Endodermal cell (in vitro differentiated cells): Measurements from ENCODE around the gene ZBTB47. TPM values are rescaled to one million over a fixed set of nuclear protein-coding genes. Genes with fewer than 3 reads are reported as not detected.

Source experiments
- DNase-seq: peaks from one replicate; pipeline ENCODE4 v3.0.0-alpha.2; 2017
- H3K27ac ChIP-seq: 2 replicates; pipeline ENCODE4 v1.5.1; 2013; ENCODE audit warnings: mild to moderate bottlenecking, low read depth, low read length, moderate library complexity
- H3K27me3 ChIP-seq: 2 replicates; pipeline ENCODE4 v1.6.1; 2013; ENCODE audit warnings: mild to moderate bottlenecking, low read length, moderate library complexity; ENCODE audit not compliant: insufficient read depth, control insufficient read depth, poor library complexity, severe bottlenecking
- H3K36me3 ChIP-seq: 2 replicates; pipeline ENCODE4 v1.7.0; 2013; ENCODE audit warnings: mild to moderate bottlenecking, low read length, moderate library complexity; ENCODE audit not compliant: control insufficient read depth, insufficient read depth
- H3K4me1 ChIP-seq: one replicate; pipeline ENCODE4 v1.7.0; 2013; ENCODE audit warnings: low read length; ENCODE audit not compliant: control insufficient read depth, insufficient read depth
- H3K4me3 ChIP-seq: 2 replicates; pipeline ENCODE4 v1.5.1; 2013; ENCODE audit warnings: mild to moderate bottlenecking, low read length, moderate library complexity
- H3K9ac ChIP-seq: 2 replicates; pipeline ENCODE4 v1.6.1; 2013; ENCODE audit warnings: mild to moderate bottlenecking, low read length, moderate library complexity; ENCODE audit not compliant: poor library complexity, severe bottlenecking; ENCODE audit errors: extremely low read depth
- H3K9me3 ChIP-seq: 2 replicates; pipeline ENCODE4 v1.6.1; 2013; ENCODE audit warnings: mild to moderate bottlenecking, low read length, moderate library complexity; ENCODE audit not compliant: control insufficient read depth
- H3K27ac Mint-ChIP-seq: 2 replicates; pipeline ENCODE4 v1.8.0; 2020; ENCODE audit warnings: mixed read lengths
- H3K27me3 Mint-ChIP-seq: 2 replicates; pipeline ENCODE4 v1.8.0; 2021; ENCODE audit warnings: mild to moderate bottlenecking, mixed read lengths; ENCODE audit not compliant: insufficient read depth
- H3K36me3 Mint-ChIP-seq: 2 replicates; pipeline ENCODE4 v1.8.0; 2020; ENCODE audit warnings: low read depth, mixed read lengths
- H3K4me1 Mint-ChIP-seq: 2 replicates; pipeline ENCODE4 v1.8.0; 2020; ENCODE audit warnings: mixed read lengths
- H3K4me3 Mint-ChIP-seq: 2 replicates; pipeline ENCODE4 v1.8.0; 2020; ENCODE audit warnings: mild to moderate bottlenecking, moderate library complexity, mixed read lengths
- H3K9me3 Mint-ChIP-seq: 2 replicates; pipeline ENCODE4 v1.8.0; 2020; ENCODE audit warnings: mild to moderate bottlenecking, mixed read lengths
- WGBS, 2 experiments: methylation state at CpG; one replicate each; pipeline versions ENCODE4 v1.1.5 to v1.1.7; 2013; ENCODE audit warnings: missing lambda C conversion rate in 2 of 2, mixed read lengths in 1 of 2; ENCODE audit not compliant: insufficient coverage in 1 of 2, insufficient read length in 1 of 2; 5-methylcytosine and 5-hydroxymethylcytosine counted together
- total RNA-seq, 2 donors: library from RNA; stranded (reverse); fragmentation: NEBNext Ultra II Directional in 1 of 2; extraction: Animal tissue kit (Norgen Biotek cat#: 25700) in 1 of 2; gene quantifications; 2 replicates in 1 of 2; 3 replicates in 1 of 2; pipeline ENCODE4 v1.2.1, GENCODE V29; 2021
- TF ChIP-seq, protein P1 (sequence below): fragments of 200-600 bp; sonication (generic); conservative IDR thresholded peaks from 2 replicates; pipeline ENCODE4 v1.5.0; 2021; ENCODE audit warnings: antibody characterized with exemption, mild to moderate bottlenecking

The ZBTB47 gene
- total RNA-seq, 2 donors from 2014 or later = 4.6 to 7.2 TPM

DNA sequence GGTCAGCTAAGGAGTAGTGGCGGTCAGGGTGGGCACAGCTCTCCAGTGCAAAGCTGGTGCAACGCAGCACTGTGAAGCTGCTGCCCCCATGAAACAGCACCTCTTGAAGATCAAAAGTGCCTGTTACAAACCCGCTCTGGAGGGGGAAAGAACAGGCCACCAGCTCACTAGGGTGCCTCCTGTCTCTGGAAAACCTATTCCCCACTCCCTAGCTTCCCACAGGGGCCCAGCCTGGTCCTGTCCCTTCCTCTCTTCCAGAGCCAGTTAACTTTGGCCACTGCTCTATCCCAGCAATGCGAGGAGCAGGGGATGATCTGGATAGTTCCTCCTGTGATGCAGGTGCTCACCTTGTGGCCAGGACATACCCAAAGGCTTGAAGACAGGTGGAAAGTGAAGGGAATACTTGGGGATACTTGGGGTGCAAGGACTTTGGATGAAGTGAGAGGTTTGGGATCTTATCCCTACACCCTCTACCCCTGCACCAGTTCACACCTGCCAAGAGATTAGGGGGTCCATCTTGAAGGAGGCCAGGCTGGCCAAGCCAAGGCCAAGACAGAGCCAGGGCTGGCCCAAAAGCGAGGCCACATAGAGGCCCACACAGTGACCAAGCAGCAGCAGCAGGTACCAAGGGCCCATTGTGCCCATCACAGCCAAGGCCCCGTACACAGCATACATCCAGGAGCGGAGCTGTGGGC, 44.9 kb downstream of the ZBTB47 start:
- no peak overlapping the region for H3K27ac ChIP-seq
- DNase-seq = no peak
- H3K27me3 ChIP-seq = peaks cover 14% of the 10 kb centered on the region
- TF ChIP-seq, protein P1, sequence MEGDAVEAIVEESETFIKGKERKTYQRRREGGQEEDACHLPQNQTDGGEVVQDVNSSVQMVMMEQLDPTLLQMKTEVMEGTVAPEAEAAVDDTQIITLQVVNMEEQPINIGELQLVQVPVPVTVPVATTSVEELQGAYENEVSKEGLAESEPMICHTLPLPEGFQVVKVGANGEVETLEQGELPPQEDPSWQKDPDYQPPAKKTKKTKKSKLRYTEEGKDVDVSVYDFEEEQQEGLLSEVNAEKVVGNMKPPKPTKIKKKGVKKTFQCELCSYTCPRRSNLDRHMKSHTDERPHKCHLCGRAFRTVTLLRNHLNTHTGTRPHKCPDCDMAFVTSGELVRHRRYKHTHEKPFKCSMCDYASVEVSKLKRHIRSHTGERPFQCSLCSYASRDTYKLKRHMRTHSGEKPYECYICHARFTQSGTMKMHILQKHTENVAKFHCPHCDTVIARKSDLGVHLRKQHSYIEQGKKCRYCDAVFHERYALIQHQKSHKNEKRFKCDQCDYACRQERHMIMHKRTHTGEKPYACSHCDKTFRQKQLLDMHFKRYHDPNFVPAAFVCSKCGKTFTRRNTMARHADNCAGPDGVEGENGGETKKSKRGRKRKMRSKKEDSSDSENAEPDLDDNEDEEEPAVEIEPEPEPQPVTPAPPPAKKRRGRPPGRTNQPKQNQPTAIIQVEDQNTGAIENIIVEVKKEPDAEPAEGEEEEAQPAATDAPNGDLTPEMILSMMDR = no peak
- no peaks in the 10 kb centered on the region for H3K9me3 ChIP-seq
- Mint-ChIP-seq H3K36me3 (no peaks in the 10 kb centered on the region), H3K4me1 (no peaks in the 10 kb centered on the region), H3K27ac (no peak overlapping the region), H3K4me3 (no peak overlapping the region), H3K9me3 (no peaks in the 10 kb centered on the region), H3K27me3 (peaks cover 3% of the 10 kb centered on the region)
- H3K4me1 ChIP-seq = no peaks in the 10 kb centered on the region
- H3K9ac ChIP-seq = no peak overlapping the region
- no peak overlapping the region for H3K4me3 ChIP-seq
- H3K36me3 ChIP-seq = no peaks in the 10 kb centered on the region
- WGBS, 2 experiments = 86 to 89% methylated on average over 6 to 7 of the region's 7 CpGs

- Mint-ChIP-seq H3K4me3 (no peak overlapping the region), H3K4me1 (no peaks in the 10 kb centered on the region), H3K36me3 (no peaks in the 10 kb centered on the region), H3K27ac (no peak overlapping the region), H3K27me3 (peaks cover 4% of the 10 kb centered on the region), H3K9me3 (no peaks in the 10 kb centered on the region)
- TF ChIP-seq, protein P1 = no peak
- H3K4me3 ChIP-seq = no peak overlapping the region
- H3K4me1 ChIP-seq = no peaks in the 10 kb centered on the region
- no peaks in the 10 kb centered on the region for H3K36me3 ChIP-seq
- H3K27me3 ChIP-seq = peaks cover 14% of the 10 kb centered on the region
- no peak overlapping the region for H3K27ac ChIP-seq
- no peak overlapping the region for H3K9ac ChIP-seq
- no peak for DNase-seq
- 93 to 95% methylated on average over 6 to 8 of the region's 9 CpGs for WGBS, 2 experiments
- H3K9me3 ChIP-seq = no peaks in the 10 kb centered on the region
These were observed 45.4 kb downstream of the ZBTB47 start for GRCh38 chr3:42698911-42699230.

DNA sequence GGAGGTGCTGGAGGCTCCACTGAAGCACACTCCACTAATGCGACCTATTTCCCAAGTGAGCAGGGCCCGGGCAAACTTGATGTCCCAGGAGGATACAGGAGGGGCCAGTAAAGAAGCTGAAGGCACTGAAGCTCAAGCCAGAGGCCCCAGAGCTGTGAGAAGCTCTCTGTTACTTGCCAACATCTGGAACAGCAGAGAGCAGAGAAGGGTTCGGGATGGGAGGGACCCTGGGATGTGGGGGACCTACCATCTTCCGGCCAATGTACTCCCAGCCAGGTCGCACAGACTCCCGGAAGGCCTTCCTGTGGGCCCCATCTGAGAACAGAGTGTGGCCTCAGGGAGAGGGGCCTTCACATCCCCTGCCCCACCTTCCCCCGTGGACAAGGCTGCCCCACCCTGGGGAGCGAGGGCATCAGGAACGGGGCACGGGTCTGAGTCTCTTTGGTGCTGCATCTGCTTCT, 46.0 kb downstream of the ZBTB47 start:
- H3K9me3 Mint-ChIP-seq = no peaks in the 10 kb centered on the region
- H3K27me3 Mint-ChIP-seq = peaks cover 5% of the 10 kb centered on the region
- 91 to 94% methylated on average over 9 to 10 of the region's 10 CpGs for WGBS, 2 experiments
- Histone ChIP-seq H3K27ac (no peak overlapping the region), H3K4me3 (no peak overlapping the region), H3K36me3 (no peaks in the 10 kb centered on the region), H3K9ac (no peak overlapping the region), H3K9me3 (no peaks in the 10 kb centered on the region), H3K4me1 (no peaks in the 10 kb centered on the region), H3K27me3 (peaks cover 14% of the 10 kb centered on the region)
- no peaks in the 10 kb centered on the region for H3K4me1 Mint-ChIP-seq
- no peak overlapping the region for H3K4me3 Mint-ChIP-seq
- TF ChIP-seq, protein P1 = no peak
- H3K27ac Mint-ChIP-seq = no peak overlapping the region
- no peak for DNase-seq
- no peaks in the 10 kb centered on the region for H3K36me3 Mint-ChIP-seq
